ENCODE measurements around the gene PPP2R3B.

- no peak for TF ChIP-seq POLR2AphosphoS5 (IDR thresholded peaks at IDR 0.05; ENCODE audit: low read depth, low read length)
- TF ChIP-seq TAF1 (IDR thresholded peaks at IDR 0.05; ENCODE audit: borderline replicate concordance, insufficient read depth, low read length), result no peak
- TF ChIP-seq REST (IDR thresholded peaks at IDR 0.05; ENCODE audit: insufficient read depth in 1 of 2, low read depth in 2 of 2, low read length in 2 of 2), result no peak
Measured at GRCh38 chrX:344371-344901, 42.3 kb downstream of the PPP2R3B start.
